Activated CD8-positive, alpha-beta memory T cell treated with anti-CD3 and anti-CD28 coated beads, Interleukin-2, amount 10 ng/mL, durations not matched to agents 7 days and 5 days (primary cell): ENCODE data around the gene POLR2F. TPM values are rescaled to one million over a fixed set of nuclear protein-coding genes. Genes with fewer than 3 reads are reported as not detected.

ENCODE experiments used
- ATAC-seq: fragments of 150-1000 bp; cut with Tn5 transposase; one replicate; pipeline ENCODE4 v1.10.0; 2021; ENCODE audit warnings: moderate library complexity
- CTCF ChIA-PET: fragments of 350-600 bp; sonication (Branson Sonifier 250); formaldehyde crosslinking; loops from one replicate; lab custom pipeline; 2021; ENCODE audit warnings: antibody characterized with exemption; lab: Charles Lee
- DNase-seq: peaks from one replicate; pipeline ENCODE4 v3.0.0-alpha.2; 2020
- H3K27ac Mint-ChIP-seq: one replicate; pipeline ENCODE4 v1.8.0; 2021; ENCODE audit warnings: mild to moderate bottlenecking, mixed read lengths
- H3K27me3 Mint-ChIP-seq: one replicate; pipeline ENCODE4 v1.8.0; 2021; ENCODE audit warnings: mixed read lengths
- H3K36me3 Mint-ChIP-seq: one replicate; pipeline ENCODE4 v1.8.0; 2021; ENCODE audit warnings: mild to moderate bottlenecking, mixed read lengths
- H3K4me1 Mint-ChIP-seq: one replicate; pipeline ENCODE4 v1.8.0; 2021; ENCODE audit warnings: mixed read lengths
- H3K4me3 Mint-ChIP-seq: one replicate; pipeline ENCODE4 v1.8.0; 2021; ENCODE audit warnings: mild to moderate bottlenecking, moderate library complexity, mixed read lengths
- H3K9me3 Mint-ChIP-seq: one replicate; pipeline ENCODE4 v1.8.0; 2022; ENCODE audit warnings: low read depth, mixed read lengths
- total RNA-seq, 2 experiments: library from RNA; stranded (reverse); gene quantifications; one replicate each; pipeline ENCODE4 v1.2.3, GENCODE V29; 2021

The POLR2F gene
- 10 to 100 TPM; 77.4 to 81.0 TPM for total RNA-seq

GRCh38 chr22:37953437-37954179 lies at the start of gene POLR2F, which contains the start of gene C22orf23:
Gene POLR2F, plus strand, starts transcription at chr22:37953699. Its CDS starts 89 bp downstream, at chr22:37953788.
Gene C22orf23, minus strand, starts transcription at chr22:37953601. Its CDS starts 452 bp downstream, at chr22:37953149.
- peak; percentile 97 for ATAC-seq

GRCh38 chr22:37904572-37905533 lies 48.6 kb upstream of the POLR2F start:
- Mint-ChIP-seq H3K4me1 (peaks cover 30% of the 10 kb centered on the region), H3K27me3 (no peaks in the 10 kb centered on the region), H3K36me3 (no peaks in the 10 kb centered on the region), H3K9me3 (no peaks in the 10 kb centered on the region), H3K4me3 (peak overlapping the region; percentile 66), H3K27ac (peak overlapping the region; percentile 76)
- ATAC-seq (no peak), DNase-seq (no peak)
- CTCF ChIA-PET = interaction anchor here (0.7 to 2.5 kb wide), 11 partner anchors 7 to 649 kb away, joined by 3 to 16 read pairs (median 6); partner anchors contain the start of genes C22orf23 and POLR2F

More at GRCh38 chr22:37953437-37954179, at the start of gene POLR2F, which contains the start of gene C22orf23:
- Mint-ChIP-seq H3K9me3 (no peaks in the 10 kb centered on the region), H3K4me1 (peaks cover 31% of the 10 kb centered on the region), H3K4me3 (peak within 1 kb of the TSS; percentile 90), H3K27me3 (peaks cover 8% of the 10 kb centered on the region), H3K27ac (peak within 1 kb of the TSS; percentile 92), H3K36me3 (peaks cover 13% of the 10 kb centered on the region)
- peak; percentile 97 for DNase-seq
- CTCF ChIA-PET = interaction anchor here (0.9 to 3.2 kb wide), 13 partner anchors 12 to 615 kb away, joined by 3 to 23 read pairs (median 4); partner anchors contain the start of genes ANKRD54, GCAT and MICALL1

- Mint-ChIP-seq H3K27me3 (no peaks in the 10 kb centered on the region), H3K36me3 (no peaks in the 10 kb centered on the region), H3K27ac (peak within 1 kb of the TSS; percentile 76), H3K4me3 (peak within 1 kb of the TSS; percentile 66), H3K9me3 (no peaks in the 10 kb centered on the region), H3K4me1 (peaks cover 30% of the 10 kb centered on the region)
- CTCF ChIA-PET = interaction anchor here (0.6 to 2.5 kb wide), 13 partner anchors 8 to 648 kb away, joined by 3 to 16 read pairs (median 6); partner anchors contain the start of genes C22orf23 and POLR2F
- ATAC-seq (peak; percentile 89), DNase-seq (peak; percentile 69)
These were observed 47.8 kb upstream of the POLR2F start, which contains the start of gene MICALL1 for GRCh38 chr22:37905534-37906363. Gene MICALL1, plus strand, starts transcription at chr22:37906297. Its CDS starts 126 bp downstream, at chr22:37906423.

GRCh38 chr22:37906364-37907008 lies 47.0 kb upstream of the POLR2F start:
- ATAC-seq (peak; percentile 47), DNase-seq (peak; percentile 61)
- H3K4me3 Mint-ChIP-seq = peak overlapping the region; percentile 49
- CTCF ChIA-PET = interaction anchor here (0.6 to 2.5 kb wide), 9 partner anchors 9 to 89 kb away, joined by 3 to 16 read pairs (median 7); partner anchors contain the start of genes C22orf23 and POLR2F
- H3K36me3 Mint-ChIP-seq = no peaks in the 10 kb centered on the region
- H3K27ac Mint-ChIP-seq = peak overlapping the region; percentile 29
- H3K4me1 Mint-ChIP-seq = peaks cover 24% of the 10 kb centered on the region
- H3K27me3 Mint-ChIP-seq = no peaks in the 10 kb centered on the region
- no peaks in the 10 kb centered on the region for H3K9me3 Mint-ChIP-seq

GRCh38 chr22:37907036-37907954 lies 46.2 kb upstream of the POLR2F start:
- H3K27me3 Mint-ChIP-seq = no peaks in the 10 kb centered on the region
- no peak for DNase-seq
- ATAC-seq = no peak
- peak overlapping the region; percentile 14 for H3K27ac Mint-ChIP-seq
- CTCF ChIA-PET = interaction anchor here (1.1 to 2.4 kb wide), 2 partner anchors 21 to 27 kb away, joined by 3 to 16 read pairs; no protein-coding TSS in a partner anchor
- peaks cover 20% of the 10 kb centered on the region for H3K4me1 Mint-ChIP-seq
- no peaks in the 10 kb centered on the region for H3K9me3 Mint-ChIP-seq
- peak overlapping the region; percentile 49 for H3K4me3 Mint-ChIP-seq
- no peaks in the 10 kb centered on the region for H3K36me3 Mint-ChIP-seq

GRCh38 chr22:37909766-37910165 lies 43.7 kb upstream of the POLR2F start:
- no peaks in the 10 kb centered on the region for H3K36me3 Mint-ChIP-seq
- peaks cover 20% of the 10 kb centered on the region for H3K4me1 Mint-ChIP-seq
- no peaks in the 10 kb centered on the region for H3K9me3 Mint-ChIP-seq
- ATAC-seq (no peak), DNase-seq (no peak)
- no peak overlapping the region for H3K4me3 Mint-ChIP-seq
- CTCF ChIA-PET = no interaction called here
- no peak overlapping the region for H3K27ac Mint-ChIP-seq
- H3K27me3 Mint-ChIP-seq = no peaks in the 10 kb centered on the region

GRCh38 chr22:37910890-37911672 lies 42.4 kb upstream of the POLR2F start:
- DNase-seq = no peak
- CTCF ChIA-PET = interaction anchor here (0.8 to 1.1 kb wide), 2 partner anchors 21 to 23 kb away, joined by 5 read pairs; no protein-coding TSS in a partner anchor
- no peak overlapping the region for H3K4me3 Mint-ChIP-seq
- no peak overlapping the region for H3K27ac Mint-ChIP-seq
- no peak for ATAC-seq
- peaks cover 10% of the 10 kb centered on the region for H3K4me1 Mint-ChIP-seq
- no peaks in the 10 kb centered on the region for H3K27me3 Mint-ChIP-seq
- H3K9me3 Mint-ChIP-seq = no peaks in the 10 kb centered on the region
- H3K36me3 Mint-ChIP-seq = no peaks in the 10 kb centered on the region

- H3K4me1 Mint-ChIP-seq = peaks cover 10% of the 10 kb centered on the region
- H3K27ac Mint-ChIP-seq = no peak overlapping the region
- H3K36me3 Mint-ChIP-seq = no peaks in the 10 kb centered on the region
- no peak for DNase-seq
- CTCF ChIA-PET = interaction anchor here (1.1 kb wide), 1 partner anchor 20 kb away, joined by 5 read pairs; no protein-coding TSS in a partner anchor
- H3K27me3 Mint-ChIP-seq = no peaks in the 10 kb centered on the region
- H3K9me3 Mint-ChIP-seq = no peaks in the 10 kb centered on the region
- no peak overlapping the region for H3K4me3 Mint-ChIP-seq
- no peak for ATAC-seq
These were observed 41.8 kb upstream of the POLR2F start for GRCh38 chr22:37911697-37912096.

- H3K36me3 Mint-ChIP-seq = no peaks in the 10 kb centered on the region
- CTCF ChIA-PET = interaction anchor here (0.7 kb wide), 1 partner anchor 54 kb away, joined by 3 read pairs; no protein-coding TSS in a partner anchor
- ATAC-seq (no peak), DNase-seq (no peak)
- no peaks in the 10 kb centered on the region for H3K9me3 Mint-ChIP-seq
- H3K27me3 Mint-ChIP-seq = no peaks in the 10 kb centered on the region
- no peak overlapping the region for H3K27ac Mint-ChIP-seq
- peaks cover 8% of the 10 kb centered on the region for H3K4me1 Mint-ChIP-seq
- no peak overlapping the region for H3K4me3 Mint-ChIP-seq
These were observed 41.3 kb upstream of the POLR2F start for GRCh38 chr22:37912171-37912570.

GRCh38 chr22:37913233-37913721 lies 40.2 kb upstream of the POLR2F start:
- ATAC-seq (no peak), DNase-seq (no peak)
- H3K27me3 Mint-ChIP-seq = no peaks in the 10 kb centered on the region
- peak overlapping the region; percentile 18 for H3K27ac Mint-ChIP-seq
- H3K4me1 Mint-ChIP-seq = peaks cover under 1% of the 10 kb centered on the region
- CTCF ChIA-PET = interaction anchor here (1.1 kb wide), 1 partner anchor 21 kb away, joined by 6 read pairs; no protein-coding TSS in a partner anchor
- H3K9me3 Mint-ChIP-seq = no peaks in the 10 kb centered on the region
- H3K4me3 Mint-ChIP-seq = no peak overlapping the region
- no peaks in the 10 kb centered on the region for H3K36me3 Mint-ChIP-seq
